Measurements from ENCODE around the gene VDAC2. TPM values are rescaled to one million over a fixed set of nuclear protein-coding genes. Genes with fewer than 3 reads are reported as not detected.
A peak's percentile ranks its signal among the peaks of the same experiment; 100 is the strongest.

The VDAC2 gene
- total RNA-seq, 4 donors from 2014 or later, result 57.6 to 119 (median 76.5) TPM

GRCh38 chr10:75234683-75235374, 24.2 kb downstream of the VDAC2 start:
- Histone ChIP-seq H3K4me1 (no peaks in the 10 kb centered on the region), H3K27me3 (no peaks in the 10 kb centered on the region), H3K9me3 (no peaks in the 10 kb centered on the region), H3K4me3 (peak overlapping the region; percentile 59 to 60), H3K36me3 (no peaks in the 10 kb centered on the region), H3K27ac (peak overlapping the region; percentile 84 to 88)
- intact Hi-C loops (cut with DNase I; ENCODE audit: low total_unique reads), result loop anchor here (10.0 kb wide), 2 partner anchors 130 to 970 kb away; a partner anchor contains a TSS
- DNase-seq, result peak in 1 of 2 donors; percentile 39
- TF ChIP-seq POLR2A (IDR thresholded peaks at IDR 0.05) (no peak), CTCF (IDR thresholded peaks at IDR 0.05) (peak in 1 of 4 experiments; percentile 5)

GRCh38 chr10:75235375-75236177, 25.0 kb downstream of the VDAC2 start, which contains the start of gene COMTD1:
Gene COMTD1, minus strand, starts transcription at chr10:75235957. Its CDS starts 29 bp downstream, at chr10:75235928.
- no peaks in the 10 kb centered on the region for H3K4me1 ChIP-seq
- peak within 1 kb of the TSS; percentile 84 to 88 for H3K27ac ChIP-seq
- no peaks in the 10 kb centered on the region for H3K9me3 ChIP-seq
- intact Hi-C loops (cut with DNase I; ENCODE audit: low total_unique reads), result loop anchor here (10.0 kb wide), 2 partner anchors 131 to 971 kb away; a partner anchor contains a TSS
- peak; percentile 91 to 92 for DNase-seq
- TF ChIP-seq POLR2A (IDR thresholded peaks at IDR 0.05) (peak in 1 of 2 donors; percentile 60), CTCF (IDR thresholded peaks at IDR 0.05) (peak; percentile 100)
- H3K27me3 ChIP-seq, result no peaks in the 10 kb centered on the region
- H3K36me3 ChIP-seq, result no peaks in the 10 kb centered on the region
- H3K4me3 ChIP-seq, result peak within 1 kb of the TSS; percentile 59 to 60

DNA sequence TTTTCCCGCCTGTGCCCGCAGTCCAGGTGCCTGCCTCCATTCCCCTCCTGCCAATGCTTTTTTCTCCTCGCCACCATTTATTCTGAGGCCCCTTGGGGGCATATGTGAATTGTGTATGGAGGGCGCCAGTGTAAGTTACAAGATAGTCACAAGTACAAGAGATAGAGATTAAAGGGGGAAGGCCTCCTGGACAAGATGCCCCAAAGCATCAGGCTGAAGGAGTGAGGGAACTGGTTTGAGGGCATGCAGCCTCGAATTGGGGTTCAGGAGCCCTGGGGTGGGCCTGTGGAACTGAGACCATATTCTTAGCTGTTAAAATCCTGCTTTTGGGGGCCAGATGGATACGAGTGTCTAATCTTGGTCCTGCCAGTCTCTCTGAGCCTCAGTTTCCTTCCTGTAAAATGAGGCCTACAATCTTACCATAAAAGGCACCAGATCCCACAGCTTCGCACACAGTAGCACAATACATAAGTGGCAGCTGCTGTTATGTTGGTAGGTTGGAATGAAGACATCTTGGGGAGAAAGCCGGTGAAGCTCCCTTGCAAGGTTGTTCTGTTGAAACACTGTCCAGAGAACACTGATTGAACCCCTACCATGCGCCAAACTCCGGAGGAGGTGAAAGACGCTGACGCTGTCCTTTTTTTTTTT, 25.7 kb downstream of the VDAC2 start:
- no peaks in the 10 kb centered on the region for H3K9me3 ChIP-seq
- DNase-seq, result no peak
- intact Hi-C loops (cut with DNase I; ENCODE audit: low total_unique reads), result loop anchor here (10.0 kb wide), 2 partner anchors 132 to 972 kb away; a partner anchor contains a TSS
- no peak overlapping the region for H3K4me3 ChIP-seq
- TF ChIP-seq POLR2A (IDR thresholded peaks at IDR 0.05), result no peak
- H3K4me1 ChIP-seq, result no peaks in the 10 kb centered on the region
- H3K27ac ChIP-seq, result peak overlapping the region; percentile 84 to 88
- no peaks in the 10 kb centered on the region for H3K36me3 ChIP-seq
- H3K27me3 ChIP-seq, result no peaks in the 10 kb centered on the region

GRCh38 chr10:75238182-75239095, 27.8 kb downstream of the VDAC2 start:
- intact Hi-C loops (cut with DNase I; ENCODE audit: low total_unique reads), result loop anchor here (10.0 kb wide), 2 partner anchors 134 to 974 kb away; a partner anchor contains a TSS
- no peaks in the 10 kb centered on the region for H3K36me3 ChIP-seq
- no peaks in the 10 kb centered on the region for H3K9me3 ChIP-seq
- no peak for TF ChIP-seq POLR2A (IDR thresholded peaks at IDR 0.05)
- no peak for TF ChIP-seq CTCF (IDR thresholded peaks at IDR 0.05)
- peak overlapping the region; percentile 38 to 59 for H3K27ac ChIP-seq
- no peaks in the 10 kb centered on the region for H3K4me1 ChIP-seq
- no peak overlapping the region for H3K4me3 ChIP-seq
- no peaks in the 10 kb centered on the region for H3K27me3 ChIP-seq
- DNase-seq, result peak; percentile 55 to 60
